Measurements from ENCODE around the gene RNASEH2B. TPM values are rescaled to one million over a fixed set of nuclear protein-coding genes. Genes with fewer than 3 reads are reported as not detected.

RNASEH2B gene
- total RNA-seq, 1 donor from 2014 or later, result 46.4 TPM

GRCh38 chr13:50898338-50898737 is 11.3 kb upstream of the RNASEH2B start:
- no peak for ATAC-seq
- intact Hi-C loops (cut with DNase I), result no loop called here

GRCh38 chr13:50901701-50902100 is 7.9 kb upstream of the RNASEH2B start:
- DNase-seq (ENCODE audit: missing footprints) (no peak), ATAC-seq (no peak)
- intact Hi-C loops (cut with DNase I), result no loop called here

More at GRCh38 chr13:50898338-50898737, 11.3 kb upstream of the RNASEH2B start:
- DNase-seq (ENCODE audit: missing footprints), result no peak

GRCh38 chr13:50905256-50905655 is 4.3 kb upstream of the RNASEH2B start:
- ATAC-seq, result no peak
- no peak for DNase-seq (ENCODE audit: missing footprints)
- intact Hi-C loops (cut with DNase I), result no loop called here

- ATAC-seq, result no peak
- no peak for DNase-seq (ENCODE audit: missing footprints)
- intact Hi-C loops (cut with DNase I), result no loop called here
Measured at GRCh38 chr13:50907781-50908180, 1.8 kb upstream of the RNASEH2B start.

GRCh38 chr13:50908371-50908770 is 1.2 kb upstream of the RNASEH2B start:
- intact Hi-C loops (cut with DNase I), result no loop called here
- no peak for DNase-seq (ENCODE audit: missing footprints)
- no peak for ATAC-seq

- ATAC-seq, result peak; percentile 40
- no peak for DNase-seq (ENCODE audit: missing footprints)
- intact Hi-C loops (cut with DNase I), result loop anchor here (2.0 to 10.0 kb wide), 5 partner anchors 108 to 974 kb away; partner anchors contain the start of gene SPRYD7
Measured at GRCh38 chr13:50910485-50910805, 854 bp downstream of the RNASEH2B start.

GRCh38 chr13:50911081-50911631 is 1.6 kb downstream of the RNASEH2B start:
- intact Hi-C loops (cut with DNase I), result loop anchor here (2.0 to 10.0 kb wide), 5 partner anchors 109 to 974 kb away; partner anchors contain the start of gene SPRYD7
- DNase-seq (ENCODE audit: missing footprints) (no peak), ATAC-seq (no peak)

GRCh38 chr13:50911937-50912795 is 2.6 kb downstream of the RNASEH2B start:
- intact Hi-C loops (cut with DNase I), result loop anchor here (2.0 to 10.0 kb wide), 6 partner anchors 110 to 975 kb away; partner anchors contain the start of gene SPRYD7
- ATAC-seq, result peak; percentile 30

GRCh38 chr13:50912851-50913250 is 3.3 kb downstream of the RNASEH2B start:
- DNase-seq (ENCODE audit: missing footprints), result no peak
- intact Hi-C loops (cut with DNase I), result loop anchor here (2.0 to 10.0 kb wide), 4 partner anchors 111 to 936 kb away; no protein-coding TSS in a partner anchor
- ATAC-seq, result no peak

More at GRCh38 chr13:50911937-50912795, 2.6 kb downstream of the RNASEH2B start:
- DNase-seq (ENCODE audit: missing footprints), result peak; percentile 92

GRCh38 chr13:50914176-50914700 is 4.6 kb downstream of the RNASEH2B start:
- ATAC-seq, result no peak
- intact Hi-C loops (cut with DNase I), result loop anchor here (5.0 to 10.0 kb wide), 3 partner anchors 112 to 539 kb away; no protein-coding TSS in a partner anchor

GRCh38 chr13:50914848-50915247 is 5.3 kb downstream of the RNASEH2B start:
- no peak for ATAC-seq

More at GRCh38 chr13:50914176-50914700, 4.6 kb downstream of the RNASEH2B start:
- DNase-seq (ENCODE audit: missing footprints), result no peak

GRCh38 chr13:50915565-50915964 is 6.0 kb downstream of the RNASEH2B start:
- intact Hi-C loops (cut with DNase I), result loop anchor here (10.0 kb wide), 1 partner anchor 541 kb away; no protein-coding TSS in a partner anchor
- DNase-seq (ENCODE audit: missing footprints) (no peak), ATAC-seq (no peak)

More at GRCh38 chr13:50914848-50915247, 5.3 kb downstream of the RNASEH2B start:
- DNase-seq (ENCODE audit: missing footprints), result no peak
- intact Hi-C loops (cut with DNase I), result loop anchor here (5.0 to 10.0 kb wide), 3 partner anchors 113 to 540 kb away; no protein-coding TSS in a partner anchor

- intact Hi-C loops (cut with DNase I), result loop anchor here (10.0 kb wide), 1 partner anchor 542 kb away; no protein-coding TSS in a partner anchor
- ATAC-seq, result peak; percentile 59
Measured at GRCh38 chr13:50916701-50917184, 7.2 kb downstream of the RNASEH2B start.

GRCh38 chr13:50917572-50917971 is 8.0 kb downstream of the RNASEH2B start:
- DNase-seq (ENCODE audit: missing footprints) (no peak), ATAC-seq (peak; percentile 32)
- intact Hi-C loops (cut with DNase I), result loop anchor here (10.0 kb wide), 1 partner anchor 543 kb away; no protein-coding TSS in a partner anchor

More at GRCh38 chr13:50916701-50917184, 7.2 kb downstream of the RNASEH2B start:
- no peak for DNase-seq (ENCODE audit: missing footprints)

GRCh38 chr13:50918567-50918966 is 9.0 kb downstream of the RNASEH2B start:
- DNase-seq (ENCODE audit: missing footprints) (no peak), ATAC-seq (no peak)
- intact Hi-C loops (cut with DNase I), result loop anchor here (10.0 kb wide), 1 partner anchor 544 kb away; no protein-coding TSS in a partner anchor

GRCh38 chr13:50919277-50919676 is 9.7 kb downstream of the RNASEH2B start:
- no peak for DNase-seq (ENCODE audit: missing footprints)
- intact Hi-C loops (cut with DNase I), result loop anchor here (10.0 kb wide), 1 partner anchor 544 kb away; no protein-coding TSS in a partner anchor
- no peak for ATAC-seq

- intact Hi-C loops (cut with DNase I), result no loop called here
- DNase-seq (ENCODE audit: missing footprints) (no peak), ATAC-seq (no peak)
Measured at GRCh38 chr13:50921706-50922105, 12.1 kb downstream of the RNASEH2B start.

- DNase-seq (ENCODE audit: missing footprints) (no peak), ATAC-seq (no peak)
- intact Hi-C loops (cut with DNase I), result no loop called here
Measured at GRCh38 chr13:50923272-50923671, 13.7 kb downstream of the RNASEH2B start.

GRCh38 chr13:50924025-50924424 is 14.4 kb downstream of the RNASEH2B start:
- intact Hi-C loops (cut with DNase I), result no loop called here
- no peak for ATAC-seq
- DNase-seq (ENCODE audit: missing footprints), result no peak

Data from Right ventricle myocardium inferior (tissue), 1 donor.